GM10248 (cell line): ENCODE results near the gene RRP9.

ENCODE experiments used
- CTCF ChIA-PET: fragments of 300-600 bp; sonication (Branson Sonifier 250); formaldehyde crosslinking; extraction: SDS; loops from one replicate; lab custom pipeline; 2021; ENCODE audit warnings: antibody characterized with exemption; lab: Yijun Ruan, JAX
- POLR2A ChIA-PET: fragments of 350-650 bp; sonication (Branson Sonifier 250); formaldehyde crosslinking; extraction: SDS; loops from one replicate; lab custom pipeline; 2020; ENCODE audit warnings: antibody characterized with exemption; lab: Yijun Ruan, JAX
- DNase-seq: peaks from one replicate; pipeline ENCODE4 v3.0.0; 2012; ENCODE audit errors: extremely low spot score
- CTCF ChIP-seq: IDR thresholded peaks from 2 replicates; pipeline ENCODE4 v1.5.1; 2012; ENCODE audit warnings: mild to moderate bottlenecking, low read depth; ENCODE audit errors: extremely low read depth, missing control alignments, control extremely low read depth

The RRP9 gene

GRCh38 chr3:51887620-51888019 lies 54.1 kb downstream of the RRP9 start:
- CTCF ChIA-PET = no interaction called here
- POLR2A ChIA-PET = no interaction called here

GRCh38 chr3:51886447-51886846 lies 55.3 kb downstream of the RRP9 start:
- DNase-seq = no peak
- no peak for TF ChIP-seq CTCF
- ChIA-PET POLR2A (no interaction called here), CTCF (no interaction called here)

More at GRCh38 chr3:51887620-51888019, 54.1 kb downstream of the RRP9 start:
- DNase-seq = no peak
- TF ChIP-seq CTCF = no peak
